Measurements from ENCODE around the gene SETD4. TPM values are rescaled to one million over a fixed set of nuclear protein-coding genes. Genes with fewer than 3 reads are reported as not detected.

The SETD4 gene
- total and polyA plus RNA-seq, 2 of the 8 experiments (the other 6 are each of a cell fraction or from before 2014, with no cell fraction given): 20.1 to 46.6 TPM

DNA sequence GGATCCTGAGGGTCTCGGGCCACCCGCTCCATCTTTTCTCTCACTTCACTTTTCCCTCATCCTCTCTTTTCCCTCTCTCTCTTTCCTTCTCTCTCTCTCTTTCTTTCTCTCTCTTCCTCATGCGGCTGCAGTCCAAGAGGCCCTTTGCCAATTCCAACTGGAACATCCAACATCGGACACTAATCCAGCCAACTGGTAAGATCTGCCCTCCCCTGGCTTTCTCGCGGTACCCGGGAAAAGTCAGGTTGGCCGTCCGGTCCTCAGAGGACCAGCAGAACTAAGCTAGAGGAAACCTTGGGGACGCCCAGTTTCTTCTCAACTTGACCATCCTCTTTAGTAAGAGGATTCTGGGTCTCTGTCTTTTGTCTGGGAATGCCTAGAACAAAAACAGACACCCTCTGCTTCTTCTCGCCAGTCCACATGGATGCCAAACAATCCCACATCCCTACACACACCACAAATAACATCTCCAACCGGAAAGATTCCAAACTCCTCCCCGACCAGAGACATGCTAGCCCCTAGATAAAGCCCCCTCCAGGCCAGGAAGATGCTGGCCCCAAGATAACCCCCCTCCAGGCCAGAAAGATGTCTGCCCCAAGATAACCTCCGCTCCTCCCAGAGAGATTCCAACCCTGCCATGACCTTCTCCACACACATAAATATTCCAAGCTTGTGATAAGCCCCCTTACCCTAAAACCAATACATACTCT is 3.2 kb upstream of the SETD4 start (continued):
- TF ChIP-seq, protein P1, sequence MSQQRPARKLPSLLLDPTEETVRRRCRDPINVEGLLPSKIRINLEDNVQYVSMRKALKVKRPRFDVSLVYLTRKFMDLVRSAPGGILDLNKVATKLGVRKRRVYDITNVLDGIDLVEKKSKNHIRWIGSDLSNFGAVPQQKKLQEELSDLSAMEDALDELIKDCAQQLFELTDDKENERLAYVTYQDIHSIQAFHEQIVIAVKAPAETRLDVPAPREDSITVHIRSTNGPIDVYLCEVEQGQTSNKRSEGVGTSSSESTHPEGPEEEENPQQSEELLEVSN (IDR thresholded peaks at IDR 0.05): no peak
- TF ChIP-seq TCF12 (IDR thresholded peaks at IDR 0.05; ENCODE audit: low read depth, low read length) (no peak), KDM1A (IDR thresholded peaks at IDR 0.05; ENCODE audit: borderline replicate concordance, low read length) (no peak), CBX5 (IDR thresholded peaks at IDR 0.05; ENCODE audit: low read depth, low read length) (no peak), YY1 (IDR thresholded peaks at IDR 0.05; ENCODE audit: low read depth, low read length) (no peak), ZNF274 (IDR thresholded peaks at IDR 0.05; ENCODE audit: borderline replicate concordance, extremely low read depth, low read length) (no peak), BRCA1 (IDR thresholded peaks at IDR 0.05; ENCODE audit: low read depth, low read length) (no peak), SAP30 (IDR thresholded peaks at IDR 0.05; ENCODE audit: insufficient read depth, insufficient replicate concordance, low read length) (no peak), TEAD4 (IDR thresholded peaks at IDR 0.05; ENCODE audit: low read depth, low read length) (no peak)
